Kidney (tissue), 14 donors: ENCODE results near the gene SH3RF1. TPM values are rescaled to one million over a fixed set of nuclear protein-coding genes. Genes with fewer than 3 reads are reported as not detected.

Experiments
- DNase-seq, 5 donors: peaks; one replicate each; pipeline ENCODE4 v3.0.0-alpha.2; 2013 to 2020
- FAIRE-seq: peaks from 2 replicates; lab custom pipeline; 2012; peaks lifted over from hg19 to GRCh38; lab: Jason Lieb, UNC
- H3K27ac ChIP-seq, 2 donors: one replicate each; pipeline ENCODE4 v1.7.0; 2013; ENCODE audit warnings: low read depth in 2 of 2, low read length in 2 of 2, inconsistent platforms in 1 of 2
- H3K27me3 ChIP-seq: one replicate; pipeline ENCODE4 v1.7.1; 2013; ENCODE audit warnings: low read length, inconsistent platforms; ENCODE audit not compliant: control insufficient read depth, insufficient read depth
- H3K36me3 ChIP-seq, 3 donors: one replicate each; pipeline versions ENCODE4 v1.7.0 to v1.7.1; 2013; ENCODE audit warnings: low read length in 3 of 3, control low read depth in 1 of 3, inconsistent platforms in 1 of 3; ENCODE audit not compliant: insufficient read depth in 3 of 3, control insufficient read depth in 2 of 3
- H3K4me1 ChIP-seq, 3 donors: one replicate each; pipeline versions ENCODE4 v1.7.0 to v1.7.1; 2013; ENCODE audit warnings: low read length in 3 of 3, inconsistent platforms in 1 of 3, low read depth in 1 of 3; ENCODE audit not compliant: control insufficient read depth in 2 of 3, insufficient read depth in 2 of 3
- H3K4me3 ChIP-seq, 3 donors: one replicate each; pipeline versions ENCODE4 v1.7.0 to v1.8.1; 2013; ENCODE audit warnings: low read length in 3 of 3, control low read depth in 1 of 3, inconsistent platforms in 1 of 3
- H3K9ac ChIP-seq, 3 donors: one replicate each; pipeline versions ENCODE4 v1.7.0 to v1.7.1; 2013; ENCODE audit warnings: low read length in 3 of 3, control low read depth in 1 of 3, inconsistent platforms in 1 of 3
- H3K9me3 ChIP-seq, 3 donors: one replicate each; pipeline versions ENCODE4 v1.7.0 to v1.7.1; 2013; ENCODE audit warnings: low read length in 3 of 3, control low read depth in 1 of 3, inconsistent platforms in 1 of 3; ENCODE audit not compliant: control insufficient read depth in 2 of 3, insufficient read depth in 1 of 3
- intact Hi-C: fragments of 100-400 bp; cut with DNase I; formaldehyde crosslinking; loops from one replicate; pipeline ENCODE4 v1.11.1; 2022
- polyA plus RNA-seq: library from polyadenylated mRNA; stranded (reverse); fragments of 350-450 nt; fragmentation: Illumina TruSeq; extraction: RNeasy Lipid Tissue Mini Kit (QIAGEN cat#74804); gene quantifications from one replicate; pipeline ENCODE4 v1.2.3, GENCODE V29; 2014; ENCODE audit warnings: low read depth, low replicate concordance; ENCODE audit not compliant: insufficient read depth
- total RNA-seq: library from RNA; stranded (reverse); fragmentation: NEBNext Ultra II Directional; extraction: Animal tissue kit (Norgen Biotek cat#: 25700); gene quantifications from one replicate; pipeline ENCODE4 v1.2.1, GENCODE V29; 2021
- TF ChIP-seq, protein P1 (sequence below): IDR thresholded peaks from 3 replicates; pipeline ENCODE4 v1.5.1; 2012; ENCODE audit warnings: mild to moderate bottlenecking, moderate library complexity, borderline replicate concordance; ENCODE audit not compliant: insufficient read depth; ENCODE audit errors: extremely low read depth
- donor health status: control.
- donor health status: control.
- donor health status: control.
- donor health status: control.
- donor health status: control.
- donor health status: DM: yes; HTN: yes; CAD: no.
- donor health status: Normal renal cell carcinoma (clear cell type).

The SH3RF1 gene
- total and polyA plus RNA-seq, 2 donors from 2014 or later, result 8.2 to 35.7 TPM

- TF ChIP-seq, protein P1, sequence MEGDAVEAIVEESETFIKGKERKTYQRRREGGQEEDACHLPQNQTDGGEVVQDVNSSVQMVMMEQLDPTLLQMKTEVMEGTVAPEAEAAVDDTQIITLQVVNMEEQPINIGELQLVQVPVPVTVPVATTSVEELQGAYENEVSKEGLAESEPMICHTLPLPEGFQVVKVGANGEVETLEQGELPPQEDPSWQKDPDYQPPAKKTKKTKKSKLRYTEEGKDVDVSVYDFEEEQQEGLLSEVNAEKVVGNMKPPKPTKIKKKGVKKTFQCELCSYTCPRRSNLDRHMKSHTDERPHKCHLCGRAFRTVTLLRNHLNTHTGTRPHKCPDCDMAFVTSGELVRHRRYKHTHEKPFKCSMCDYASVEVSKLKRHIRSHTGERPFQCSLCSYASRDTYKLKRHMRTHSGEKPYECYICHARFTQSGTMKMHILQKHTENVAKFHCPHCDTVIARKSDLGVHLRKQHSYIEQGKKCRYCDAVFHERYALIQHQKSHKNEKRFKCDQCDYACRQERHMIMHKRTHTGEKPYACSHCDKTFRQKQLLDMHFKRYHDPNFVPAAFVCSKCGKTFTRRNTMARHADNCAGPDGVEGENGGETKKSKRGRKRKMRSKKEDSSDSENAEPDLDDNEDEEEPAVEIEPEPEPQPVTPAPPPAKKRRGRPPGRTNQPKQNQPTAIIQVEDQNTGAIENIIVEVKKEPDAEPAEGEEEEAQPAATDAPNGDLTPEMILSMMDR, result no peak
- H3K27me3 ChIP-seq, result no peaks in the 10 kb centered on the region
- H3K4me1 ChIP-seq, result peaks cover 0 to 3% (median 0%) of the 10 kb centered on the region in 3 donors
- H3K27ac ChIP-seq, result no peak overlapping the region
- intact Hi-C loops, result no loop called here
- FAIRE-seq (no peak), DNase-seq (no peak)
- no peak overlapping the region for H3K4me3 ChIP-seq
- peaks cover 0 to 12% (median 10%) of the 10 kb centered on the region in 3 donors for H3K36me3 ChIP-seq
- H3K9me3 ChIP-seq, result no peaks in the 10 kb centered on the region
- H3K9ac ChIP-seq, result no peak overlapping the region
Measured at GRCh38 chr4:169106696-169107229, 164.0 kb downstream of the SH3RF1 start.

DNA sequence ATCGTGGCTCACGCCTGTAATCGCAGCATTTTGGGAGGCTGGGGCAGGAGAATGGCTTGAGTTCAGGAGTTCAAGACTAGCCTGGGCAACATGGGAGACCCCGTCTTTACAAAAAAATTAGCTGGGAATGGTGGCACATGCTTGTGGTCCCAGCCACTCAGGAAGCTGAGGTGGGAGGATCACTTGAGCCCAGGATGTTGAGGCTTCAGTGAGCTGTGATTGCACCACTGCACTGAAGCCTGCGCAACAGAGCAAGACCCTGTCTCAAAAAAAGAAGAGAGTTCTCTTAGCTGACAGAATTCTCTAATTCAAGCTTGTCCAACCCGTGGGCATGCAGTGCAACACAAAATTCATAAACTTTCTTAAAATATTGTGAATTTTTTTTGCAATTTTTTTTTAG lies 165.1 kb downstream of the SH3RF1 start:
- Histone ChIP-seq H3K9me3 (no peaks in the 10 kb centered on the region), H3K9ac (no peak overlapping the region), H3K27me3 (no peaks in the 10 kb centered on the region), H3K4me3 (no peak overlapping the region), H3K4me1 (peaks cover 0 to 5% (median 1%) of the 10 kb centered on the region in 3 donors), H3K36me3 (peaks cover 0 to 12% (median 10%) of the 10 kb centered on the region in 3 donors), H3K27ac (no peak overlapping the region)
- TF ChIP-seq, protein P1, result no peak
- DNase-seq, result no peak
- intact Hi-C loops, result no loop called here
- FAIRE-seq, result no peak

DNA sequence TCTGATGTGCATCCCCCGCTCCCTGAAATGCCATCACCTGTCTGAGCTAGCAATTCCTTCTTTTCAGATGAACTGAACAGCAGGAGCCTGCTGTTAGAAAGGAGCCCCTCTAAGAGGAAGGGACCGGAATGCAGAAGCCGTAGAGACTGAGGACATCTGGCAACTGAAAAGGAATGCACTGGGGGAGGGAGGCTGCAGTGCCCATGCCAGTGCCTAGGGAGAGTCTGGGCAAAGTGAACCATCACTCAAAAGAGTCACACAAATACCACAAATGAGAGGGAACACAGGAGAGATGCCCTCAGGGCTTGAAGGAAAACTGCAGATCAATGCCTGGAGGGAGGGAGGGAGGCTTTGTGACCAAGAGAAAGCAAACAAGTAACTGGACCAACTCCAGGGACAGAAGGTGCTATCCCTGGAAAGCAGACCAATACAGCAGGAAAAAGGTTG lies 166.8 kb downstream of the SH3RF1 start:
- intact Hi-C loops, result no loop called here
- H3K9me3 ChIP-seq, result no peaks in the 10 kb centered on the region
- no peak overlapping the region for H3K27ac ChIP-seq
- TF ChIP-seq, protein P1, result no peak
- no peak overlapping the region for H3K9ac ChIP-seq
- FAIRE-seq, result no peak
- no peaks in the 10 kb centered on the region for H3K27me3 ChIP-seq
- peaks cover 0 to 12% (median 7%) of the 10 kb centered on the region in 3 donors for H3K36me3 ChIP-seq
- DNase-seq, result peak in 1 of 5 donors; percentile 32
- H3K4me3 ChIP-seq, result no peak overlapping the region
- H3K4me1 ChIP-seq, result peaks cover 0 to 12% (median 11%) of the 10 kb centered on the region in 3 donors
